ENCODE results near the gene SCARF2. TPM values are rescaled to one million over a fixed set of nuclear protein-coding genes. Genes with fewer than 3 reads are reported as not detected.

SCARF2 gene
- total and polyA plus RNA-seq, 2 donors (not counting 1 experiment from before 2014, with no cell fraction given), result 0.86 to 1.3 TPM

DNA sequence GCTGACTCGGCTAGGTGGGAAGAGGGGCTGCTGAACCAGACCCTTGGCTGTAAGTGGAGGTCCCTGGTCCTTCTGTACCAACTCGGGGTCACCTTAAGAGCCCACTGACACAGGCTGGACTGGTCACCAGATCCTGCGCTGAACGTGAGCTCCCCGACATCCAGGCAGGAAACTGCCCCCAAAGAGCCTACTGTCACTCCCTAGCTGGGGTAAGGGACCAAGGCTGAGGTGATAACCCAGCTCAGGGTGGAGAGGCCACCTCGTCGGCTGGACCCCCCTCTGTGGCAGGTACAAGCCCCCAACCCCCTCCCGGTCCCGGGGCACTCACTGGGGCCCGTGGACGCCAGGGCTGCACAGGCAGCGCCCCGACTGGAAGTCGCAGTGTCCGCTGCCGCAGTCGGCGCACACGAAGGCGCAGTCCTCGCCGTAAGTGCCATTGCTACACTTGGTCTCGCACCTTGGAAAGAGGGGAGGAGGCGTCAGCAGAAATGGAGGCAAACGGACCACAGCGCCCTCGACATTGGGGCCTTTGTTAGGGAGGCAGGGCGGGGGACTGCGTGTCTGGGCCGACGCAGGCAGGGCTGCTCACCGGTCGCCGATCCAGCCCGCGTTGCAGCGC lies 7.4 kb downstream of the SCARF2 start:
- peaks cover 0 to 85% (median 34%) of the 10 kb centered on the region in 4 experiments for H3K27me3 ChIP-seq (replicated peaks in 1 of 4; ENCODE audit: control extremely low read depth in 1 of 4, control insufficient read depth in 3 of 4, insufficient read depth in 4 of 4, low read length in 3 of 4)
- no peak overlapping the region for H3K27ac ChIP-seq (ENCODE audit: low read length in 2 of 2)
- Mint-ChIP-seq H3K27me3 (peaks cover 55% of the 10 kb centered on the region), H3K9me3 (ENCODE audit: insufficient read depth) (no peaks in the 10 kb centered on the region), H3K4me3 (peak overlapping the region; percentile 90), H3K27ac (no peak overlapping the region), H3K4me1 (peaks cover 27% of the 10 kb centered on the region)
- no peaks in the 10 kb centered on the region for H3K79me2 ChIP-seq (ENCODE audit: control insufficient read depth, insufficient read depth, low read length)
- ChIA-PET POLR2A (interaction anchor here (0.7 kb wide), 1 partner anchor 33 kb away, joined by 3 read pairs; no protein-coding TSS in a partner anchor), CTCF (interaction anchor here (1.5 to 2.2 kb wide), 4 partner anchors 11 to 67 kb away, joined by 3 to 18 read pairs (median 7); no protein-coding TSS in a partner anchor)
- H2AFZ ChIP-seq (ENCODE audit: insufficient read depth, low read depth, low read length, poor library complexity, severe bottlenecking), result peak overlapping the region; percentile 78
- H3K9ac ChIP-seq (ENCODE audit: low read length), result peak overlapping the region; percentile 68
- ATAC-seq (ENCODE audit: low read depth) (no peak), DNase-seq (peak; percentile 40)
- H3K4me1 ChIP-seq (ENCODE audit: control insufficient read depth in 2 of 2, insufficient read depth in 2 of 2, low read length in 2 of 2), result peaks cover 38 to 49% of the 10 kb centered on the region in 2 donors
- 15% methylated on average over 37 of the region's 37 CpGs for WGBS (ENCODE audit: insufficient coverage)
- peaks cover 0 to 30% (median 0%) of the 10 kb centered on the region in 3 donors for H3K9me3 ChIP-seq (ENCODE audit: control extremely low read depth in 1 of 3, control insufficient read depth in 2 of 3, insufficient read depth in 1 of 3, low read length in 2 of 3)
- H3K36me3 ChIP-seq (replicated peaks in 1 of 2; ENCODE audit: control extremely low read depth in 1 of 2, control insufficient read depth in 1 of 2, extremely low read depth in 1 of 2, insufficient read depth in 2 of 2, low read length in 1 of 2), result no peaks in the 10 kb centered on the region
- H4K20me1 ChIP-seq (ENCODE audit: control insufficient read depth, insufficient read depth, low read length, poor library complexity, severe bottlenecking), result peaks cover 12% of the 10 kb centered on the region
- peak overlapping the region in 4 of 5 experiments; percentile 66 to 80 (median 72) for H3K4me3 ChIP-seq (ENCODE audit: control extremely low read depth in 1 of 5, extremely low read depth in 1 of 5, insufficient read depth in 1 of 5, low read depth in 2 of 5, low read length in 4 of 5)
- peak overlapping the region; percentile 91 for H3K4me2 ChIP-seq (replicated peaks; ENCODE audit: low read depth, low read length, poor library complexity, severe bottlenecking)
- intact Hi-C loops (cut with micrococcal nuclease), result no loop called here
- TF ChIP-seq EZH2 (IDR thresholded peaks at IDR 0.05; ENCODE audit: borderline replicate concordance, insufficient read depth, low read depth, low read length, poor library complexity, severe bottlenecking), result no peak
- TF ChIP-seq, protein P1, sequence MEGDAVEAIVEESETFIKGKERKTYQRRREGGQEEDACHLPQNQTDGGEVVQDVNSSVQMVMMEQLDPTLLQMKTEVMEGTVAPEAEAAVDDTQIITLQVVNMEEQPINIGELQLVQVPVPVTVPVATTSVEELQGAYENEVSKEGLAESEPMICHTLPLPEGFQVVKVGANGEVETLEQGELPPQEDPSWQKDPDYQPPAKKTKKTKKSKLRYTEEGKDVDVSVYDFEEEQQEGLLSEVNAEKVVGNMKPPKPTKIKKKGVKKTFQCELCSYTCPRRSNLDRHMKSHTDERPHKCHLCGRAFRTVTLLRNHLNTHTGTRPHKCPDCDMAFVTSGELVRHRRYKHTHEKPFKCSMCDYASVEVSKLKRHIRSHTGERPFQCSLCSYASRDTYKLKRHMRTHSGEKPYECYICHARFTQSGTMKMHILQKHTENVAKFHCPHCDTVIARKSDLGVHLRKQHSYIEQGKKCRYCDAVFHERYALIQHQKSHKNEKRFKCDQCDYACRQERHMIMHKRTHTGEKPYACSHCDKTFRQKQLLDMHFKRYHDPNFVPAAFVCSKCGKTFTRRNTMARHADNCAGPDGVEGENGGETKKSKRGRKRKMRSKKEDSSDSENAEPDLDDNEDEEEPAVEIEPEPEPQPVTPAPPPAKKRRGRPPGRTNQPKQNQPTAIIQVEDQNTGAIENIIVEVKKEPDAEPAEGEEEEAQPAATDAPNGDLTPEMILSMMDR (IDR thresholded peaks at IDR 0.05), result no peak

All from B cell (primary cell).